GM10847 (cell line): ENCODE measurements around the gene RALGPS2.

Source experiments
- POLR2A ChIP-seq: IDR thresholded peaks from 2 replicates; pipeline ENCODE4 v1.6.1; 2011; ENCODE audit not compliant: insufficient read length; ENCODE audit errors: extremely low read depth

Gene RALGPS2, protein sequence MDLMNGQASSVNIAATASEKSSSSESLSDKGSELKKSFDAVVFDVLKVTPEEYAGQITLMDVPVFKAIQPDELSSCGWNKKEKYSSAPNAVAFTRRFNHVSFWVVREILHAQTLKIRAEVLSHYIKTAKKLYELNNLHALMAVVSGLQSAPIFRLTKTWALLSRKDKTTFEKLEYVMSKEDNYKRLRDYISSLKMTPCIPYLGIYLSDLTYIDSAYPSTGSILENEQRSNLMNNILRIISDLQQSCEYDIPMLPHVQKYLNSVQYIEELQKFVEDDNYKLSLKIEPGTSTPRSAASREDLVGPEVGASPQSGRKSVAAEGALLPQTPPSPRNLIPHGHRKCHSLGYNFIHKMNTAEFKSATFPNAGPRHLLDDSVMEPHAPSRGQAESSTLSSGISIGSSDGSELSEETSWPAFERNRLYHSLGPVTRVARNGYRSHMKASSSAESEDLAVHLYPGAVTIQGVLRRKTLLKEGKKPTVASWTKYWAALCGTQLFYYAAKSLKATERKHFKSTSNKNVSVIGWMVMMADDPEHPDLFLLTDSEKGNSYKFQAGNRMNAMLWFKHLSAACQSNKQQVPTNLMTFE

DNA sequence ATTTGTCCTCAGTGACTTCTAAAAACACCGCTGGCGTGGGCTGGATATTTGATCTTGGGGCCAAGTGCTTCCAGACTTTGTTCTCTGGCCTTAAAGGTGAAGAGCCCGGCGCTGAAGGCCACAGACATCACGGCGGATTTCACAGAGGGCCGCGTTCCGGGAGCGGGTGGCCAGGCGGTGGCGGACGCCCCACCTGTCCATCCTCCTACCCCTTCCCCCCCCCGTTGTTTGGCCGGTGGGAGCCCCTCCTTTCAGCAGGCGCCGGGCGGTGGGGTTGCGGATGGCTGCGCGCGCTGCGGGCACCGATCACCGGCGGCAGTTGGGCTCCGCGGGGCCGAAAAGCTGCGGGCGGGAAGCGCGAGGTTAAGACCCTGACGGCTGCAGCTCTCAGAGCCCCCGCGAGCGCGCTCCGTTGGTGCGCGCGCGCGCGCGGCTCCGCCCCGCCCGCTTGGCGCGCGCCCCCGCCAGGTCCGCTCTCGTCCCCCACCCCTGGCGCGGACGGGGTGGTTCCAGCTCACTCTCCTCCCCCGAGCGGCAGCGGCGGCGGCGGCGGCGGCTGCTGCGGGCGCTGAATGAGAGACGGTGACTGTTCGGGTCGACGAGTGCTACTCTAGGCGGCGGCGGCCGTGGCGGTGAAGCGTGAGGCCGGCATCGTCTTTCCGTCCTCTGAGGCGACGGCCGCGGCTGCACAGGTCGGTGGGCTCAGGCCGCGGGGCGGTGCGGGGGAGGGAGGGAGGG, at the start of gene RALGPS2:
Gene RALGPS2 (plus strand): TSS at position 517 of the 738 bp plus-strand sequence. CDS start 51,521 bp downstream, outside the sequence.
- TF ChIP-seq POLR2A, result peak; percentile 32

DNA sequence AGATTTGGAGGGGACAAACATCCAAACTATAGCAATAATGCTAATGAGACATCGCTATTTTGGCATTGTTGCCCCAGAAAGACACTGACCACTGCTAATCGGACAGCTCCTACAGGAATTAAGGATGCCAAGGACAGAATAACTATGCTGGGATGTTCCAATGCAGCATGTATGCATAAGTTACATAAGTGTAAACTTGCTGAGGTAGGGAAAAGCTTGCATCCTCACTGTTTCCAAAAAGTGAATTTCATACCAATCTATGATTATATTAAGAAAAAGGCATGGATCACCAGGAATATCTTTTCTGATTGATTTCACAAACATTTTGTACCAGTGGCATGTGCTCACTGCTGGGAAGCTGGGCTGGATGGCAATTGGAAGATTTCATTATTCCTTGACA, 45.8 kb upstream of the RALGPS2 start:
- TF ChIP-seq POLR2A, result no peak

GRCh38 chr1:178682429-178682828, 42.6 kb upstream of the RALGPS2 start:
- TF ChIP-seq POLR2A, result no peak

- no peak for TF ChIP-seq POLR2A
These were observed 42.2 kb upstream of the RALGPS2 start for GRCh38 chr1:178682886-178683285.

- TF ChIP-seq POLR2A, result no peak
These were observed 41.8 kb upstream of the RALGPS2 start for GRCh38 chr1:178683291-178683690.

GRCh38 chr1:178684111-178684510, 40.9 kb upstream of the RALGPS2 start:
- no peak for TF ChIP-seq POLR2A

- no peak for TF ChIP-seq POLR2A
These were observed 40.5 kb upstream of the RALGPS2 start for GRCh38 chr1:178684542-178685000.

DNA sequence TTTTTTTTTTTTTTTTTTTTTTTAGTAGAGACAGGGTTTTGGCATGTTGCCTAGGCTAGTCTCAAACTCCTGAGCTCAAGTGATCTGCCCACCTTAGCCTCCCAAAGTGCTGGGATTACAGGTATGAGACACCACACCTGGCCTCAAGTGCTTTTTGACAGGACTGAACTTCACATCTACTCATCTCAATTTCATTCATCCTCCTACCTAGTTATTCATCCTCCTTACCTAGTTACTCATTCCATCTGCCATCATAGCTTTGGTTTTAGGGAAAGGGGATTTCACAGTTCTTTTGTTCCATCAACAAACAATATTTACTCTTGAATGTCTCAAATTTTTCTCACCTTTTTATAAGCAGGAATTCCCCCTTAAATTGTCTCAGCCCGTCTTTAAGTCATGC, 38.6 kb upstream of the RALGPS2 start:
- TF ChIP-seq POLR2A, result no peak

DNA sequence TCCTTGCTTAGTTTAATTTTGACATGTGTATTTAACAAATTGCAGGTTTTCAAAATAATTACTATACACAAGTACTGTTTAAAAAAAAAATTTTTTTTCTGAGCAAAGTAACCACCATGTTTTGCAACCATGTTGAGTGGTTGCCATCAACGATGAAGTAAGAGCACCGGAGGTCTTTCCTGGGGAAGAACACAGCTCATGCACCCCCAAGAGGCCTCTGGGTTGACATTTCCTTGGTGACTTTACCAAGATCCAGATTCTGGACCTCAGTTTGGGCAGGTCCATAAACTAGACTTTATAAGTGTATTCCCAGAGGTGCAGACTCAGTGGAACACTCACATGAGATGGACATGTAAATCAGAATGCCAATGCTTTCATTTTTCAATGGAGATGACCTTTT, 36.8 kb upstream of the RALGPS2 start:
- TF ChIP-seq POLR2A, result no peak

DNA sequence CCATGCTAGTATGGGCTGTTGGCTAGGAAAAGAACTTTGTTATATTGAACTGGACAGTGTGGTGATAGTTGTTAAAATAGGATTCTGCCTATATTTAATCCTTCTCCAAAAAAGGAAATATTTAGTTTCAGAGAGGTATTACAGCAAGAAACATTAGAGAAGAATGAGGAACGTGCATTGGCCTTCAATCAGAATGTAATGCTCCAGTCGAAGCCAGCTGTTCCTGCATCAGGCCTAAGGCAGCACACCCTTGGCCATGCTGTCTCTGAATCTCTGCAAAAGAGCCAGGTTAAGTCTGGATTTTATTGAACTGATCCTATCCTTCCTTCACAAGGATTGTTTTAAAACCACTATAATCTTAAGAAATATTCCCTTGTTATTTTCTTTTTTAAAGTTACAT, 35.3 kb upstream of the RALGPS2 start:
- TF ChIP-seq POLR2A, result no peak

DNA sequence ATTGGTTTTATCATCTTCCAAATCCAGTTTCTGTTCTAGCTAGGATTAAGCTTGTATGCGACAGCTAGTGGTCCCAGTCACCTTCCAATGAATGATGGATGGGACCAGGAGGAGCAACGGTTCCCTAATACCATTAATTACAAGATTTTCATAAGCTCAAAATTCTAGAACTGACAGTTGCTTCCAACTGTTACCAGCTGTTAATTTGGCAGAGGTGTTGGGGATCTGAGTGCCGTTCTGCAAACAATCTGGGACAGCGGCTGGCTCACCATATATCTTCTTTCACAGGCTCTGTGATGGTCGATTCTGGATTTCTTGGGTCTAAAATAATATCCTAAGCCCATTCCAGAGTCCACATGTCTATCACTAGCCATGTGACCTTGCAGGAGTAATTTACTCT, 34.5 kb upstream of the RALGPS2 start:
- TF ChIP-seq POLR2A, result no peak

DNA sequence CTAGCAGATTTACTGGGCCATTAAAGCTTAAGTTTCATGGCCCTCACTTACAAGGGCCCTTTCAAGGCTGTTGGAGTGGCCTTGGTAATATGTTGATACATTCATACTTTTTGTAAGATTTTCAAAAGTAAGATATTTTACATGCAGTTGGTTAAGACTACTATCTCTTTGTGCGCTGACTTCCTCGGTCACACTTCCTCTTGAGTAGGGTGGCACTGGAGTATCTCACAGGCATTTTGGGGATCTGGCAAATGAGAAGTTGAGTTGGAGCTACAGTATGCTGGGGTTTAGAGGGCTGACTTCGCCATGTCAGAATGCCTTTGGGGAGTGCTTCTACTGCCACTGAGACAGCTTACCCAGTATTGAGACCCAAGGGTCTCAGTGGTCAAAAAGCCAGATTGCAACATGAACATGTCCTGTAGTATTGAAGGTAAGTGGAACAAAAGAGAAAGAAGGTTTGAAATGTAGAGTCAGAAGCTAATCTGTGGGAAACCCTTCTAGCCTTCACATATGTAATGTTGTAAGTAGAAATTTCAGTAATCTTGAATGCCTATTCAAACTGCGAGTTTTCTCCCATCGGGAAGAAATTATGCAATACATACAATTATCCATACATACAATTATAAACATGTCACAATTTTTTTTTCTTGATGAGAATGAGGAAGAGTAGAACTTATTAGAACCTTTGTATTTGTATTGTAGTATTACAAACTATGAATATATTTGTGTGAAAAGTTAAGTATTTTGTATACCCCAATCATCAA, 32.3 kb upstream of the RALGPS2 start:
- TF ChIP-seq POLR2A, result no peak

DNA sequence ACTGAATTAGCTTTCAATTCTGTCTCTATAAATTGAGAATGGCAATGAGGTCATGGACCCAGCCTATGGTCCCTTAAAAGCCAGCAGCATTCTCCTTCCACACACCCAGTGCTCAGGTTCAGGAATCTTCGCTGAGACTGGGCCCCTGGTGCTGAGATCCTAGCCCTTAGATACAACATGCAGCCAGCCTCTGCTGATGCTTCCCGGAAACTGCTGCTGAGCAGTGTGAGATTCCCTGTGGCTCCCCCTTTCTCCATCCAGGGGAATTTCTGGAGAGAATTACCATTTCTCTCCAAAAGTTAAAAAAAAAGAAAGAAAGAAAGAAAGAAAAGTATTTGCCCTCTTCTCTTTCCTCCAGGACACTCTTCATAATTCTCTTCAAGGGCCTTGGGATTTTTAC, 31.7 kb upstream of the RALGPS2 start:
- no peak for TF ChIP-seq POLR2A

GRCh38 chr1:178694923-178695525, 30.0 kb upstream of the RALGPS2 start:
- no peak for TF ChIP-seq POLR2A

DNA sequence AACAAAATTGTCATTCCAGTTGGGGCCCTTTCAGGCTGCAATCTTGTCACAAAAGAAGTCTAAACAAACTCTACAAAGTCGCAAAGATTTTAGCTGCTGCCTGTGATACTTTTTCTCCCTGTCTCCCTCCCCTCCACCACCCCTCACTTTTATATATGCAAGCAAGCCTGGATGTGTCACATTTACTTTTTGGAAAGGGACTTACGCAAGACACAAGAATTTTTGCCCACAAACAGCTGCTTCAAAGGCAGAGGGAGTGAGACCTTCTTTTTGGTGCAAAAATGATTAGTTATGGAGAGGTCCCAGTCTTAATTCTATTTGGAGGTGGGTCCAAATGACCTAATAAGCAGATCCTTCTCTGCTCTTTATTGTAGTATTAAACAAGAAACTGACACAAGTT, 22.9 kb upstream of the RALGPS2 start:
- TF ChIP-seq POLR2A, result no peak
